ENCODE data around the gene SYCP2L.

DNA sequence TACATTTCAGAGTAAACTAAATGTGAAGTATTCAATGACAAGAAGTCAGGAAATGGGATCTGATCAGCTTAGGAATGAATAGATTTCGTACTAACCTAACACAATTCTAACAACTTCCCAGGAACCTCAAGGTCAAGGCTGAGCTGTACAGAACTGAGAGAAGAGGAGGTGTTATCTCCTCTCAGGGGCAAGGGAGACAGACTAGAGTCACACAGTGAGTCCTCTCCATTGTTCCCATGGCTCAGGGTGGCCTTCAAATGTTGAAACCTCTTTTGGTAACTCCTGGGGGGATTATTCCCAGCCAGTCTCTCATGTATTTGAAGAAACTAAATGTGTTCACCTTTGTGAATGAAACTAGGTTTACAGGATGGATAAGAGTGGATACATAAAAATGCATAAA is 129.6 kb downstream of the SYCP2L start:
- TF ChIP-seq MXI1 (conservative IDR thresholded peaks at IDR 0.05; ENCODE audit: poor library complexity, severe bottlenecking) (no peak), RAD21 (conservative IDR thresholded peaks at IDR 0.05) (no peak), EZH2 (IDR thresholded peaks at IDR 0.05; ENCODE audit: borderline replicate concordance, insufficient read depth, low read length, poor library complexity, severe bottlenecking) (no peak), EP300 (conservative IDR thresholded peaks at IDR 0.05; ENCODE audit: poor library complexity, severe bottlenecking) (no peak), POLR2AphosphoS5 (IDR thresholded peaks at IDR 0.05) (no peak), SMC3 (conservative IDR thresholded peaks at IDR 0.05; ENCODE audit: poor library complexity) (no peak)
- TF ChIP-seq, protein P1, sequence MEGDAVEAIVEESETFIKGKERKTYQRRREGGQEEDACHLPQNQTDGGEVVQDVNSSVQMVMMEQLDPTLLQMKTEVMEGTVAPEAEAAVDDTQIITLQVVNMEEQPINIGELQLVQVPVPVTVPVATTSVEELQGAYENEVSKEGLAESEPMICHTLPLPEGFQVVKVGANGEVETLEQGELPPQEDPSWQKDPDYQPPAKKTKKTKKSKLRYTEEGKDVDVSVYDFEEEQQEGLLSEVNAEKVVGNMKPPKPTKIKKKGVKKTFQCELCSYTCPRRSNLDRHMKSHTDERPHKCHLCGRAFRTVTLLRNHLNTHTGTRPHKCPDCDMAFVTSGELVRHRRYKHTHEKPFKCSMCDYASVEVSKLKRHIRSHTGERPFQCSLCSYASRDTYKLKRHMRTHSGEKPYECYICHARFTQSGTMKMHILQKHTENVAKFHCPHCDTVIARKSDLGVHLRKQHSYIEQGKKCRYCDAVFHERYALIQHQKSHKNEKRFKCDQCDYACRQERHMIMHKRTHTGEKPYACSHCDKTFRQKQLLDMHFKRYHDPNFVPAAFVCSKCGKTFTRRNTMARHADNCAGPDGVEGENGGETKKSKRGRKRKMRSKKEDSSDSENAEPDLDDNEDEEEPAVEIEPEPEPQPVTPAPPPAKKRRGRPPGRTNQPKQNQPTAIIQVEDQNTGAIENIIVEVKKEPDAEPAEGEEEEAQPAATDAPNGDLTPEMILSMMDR (IDR thresholded peaks at IDR 0.05; ENCODE audit: poor library complexity, severe bottlenecking): no peak
- TF ChIP-seq, protein P2, sequence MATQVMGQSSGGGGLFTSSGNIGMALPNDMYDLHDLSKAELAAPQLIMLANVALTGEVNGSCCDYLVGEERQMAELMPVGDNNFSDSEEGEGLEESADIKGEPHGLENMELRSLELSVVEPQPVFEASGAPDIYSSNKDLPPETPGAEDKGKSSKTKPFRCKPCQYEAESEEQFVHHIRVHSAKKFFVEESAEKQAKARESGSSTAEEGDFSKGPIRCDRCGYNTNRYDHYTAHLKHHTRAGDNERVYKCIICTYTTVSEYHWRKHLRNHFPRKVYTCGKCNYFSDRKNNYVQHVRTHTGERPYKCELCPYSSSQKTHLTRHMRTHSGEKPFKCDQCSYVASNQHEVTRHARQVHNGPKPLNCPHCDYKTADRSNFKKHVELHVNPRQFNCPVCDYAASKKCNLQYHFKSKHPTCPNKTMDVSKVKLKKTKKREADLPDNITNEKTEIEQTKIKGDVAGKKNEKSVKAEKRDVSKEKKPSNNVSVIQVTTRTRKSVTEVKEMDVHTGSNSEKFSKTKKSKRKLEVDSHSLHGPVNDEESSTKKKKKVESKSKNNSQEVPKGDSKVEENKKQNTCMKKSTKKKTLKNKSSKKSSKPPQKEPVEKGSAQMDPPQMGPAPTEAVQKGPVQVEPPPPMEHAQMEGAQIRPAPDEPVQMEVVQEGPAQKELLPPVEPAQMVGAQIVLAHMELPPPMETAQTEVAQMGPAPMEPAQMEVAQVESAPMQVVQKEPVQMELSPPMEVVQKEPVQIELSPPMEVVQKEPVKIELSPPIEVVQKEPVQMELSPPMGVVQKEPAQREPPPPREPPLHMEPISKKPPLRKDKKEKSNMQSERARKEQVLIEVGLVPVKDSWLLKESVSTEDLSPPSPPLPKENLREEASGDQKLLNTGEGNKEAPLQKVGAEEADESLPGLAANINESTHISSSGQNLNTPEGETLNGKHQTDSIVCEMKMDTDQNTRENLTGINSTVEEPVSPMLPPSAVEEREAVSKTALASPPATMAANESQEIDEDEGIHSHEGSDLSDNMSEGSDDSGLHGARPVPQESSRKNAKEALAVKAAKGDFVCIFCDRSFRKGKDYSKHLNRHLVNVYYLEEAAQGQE (IDR thresholded peaks at IDR 0.05; ENCODE audit: borderline replicate concordance): no peak
